AG10803 (cell line): Measurements from ENCODE around the gene CAD.

Experiments
- DNase-seq: peaks from one replicate; pipeline ENCODE4 v3.0.0; 2010; ENCODE audit warnings: low read depth
- H3K4me3 ChIP-seq: 2 replicates; pipeline ENCODE4 v1.5.1; 2011; ENCODE audit warnings: mild to moderate bottlenecking, low read length, control low read depth
- CTCF ChIP-seq: conservative IDR thresholded peaks from 2 replicates; pipeline ENCODE4 v1.5.1; 2011; ENCODE audit warnings: mild to moderate bottlenecking, low read length, control low read depth, inconsistent platforms

Gene CAD

GRCh38 chr2:27237341-27237945, 20.3 kb downstream of the CAD start:
- no peak for DNase-seq

GRCh38 chr2:27238976-27239375, 21.8 kb downstream of the CAD start:
- DNase-seq, result no peak
- no peak for TF ChIP-seq CTCF
- H3K4me3 ChIP-seq, result no peak overlapping the region

More at GRCh38 chr2:27237341-27237945, 20.3 kb downstream of the CAD start:
- TF ChIP-seq CTCF, result no peak
- no peak overlapping the region for H3K4me3 ChIP-seq

- no peak for DNase-seq
- no peak overlapping the region for H3K4me3 ChIP-seq
- no peak for TF ChIP-seq CTCF
Observed at GRCh38 chr2:27240406-27240805, 23.2 kb downstream of the CAD start.

- no peak overlapping the region for H3K4me3 ChIP-seq
- no peak for TF ChIP-seq CTCF
- no peak for DNase-seq
Observed at GRCh38 chr2:27241761-27242613, 24.8 kb downstream of the CAD start.

- H3K4me3 ChIP-seq, result no peak overlapping the region
- DNase-seq, result no peak
- no peak for TF ChIP-seq CTCF
Observed at GRCh38 chr2:27242614-27242951, 25.4 kb downstream of the CAD start.

GRCh38 chr2:27243391-27244130, 26.4 kb downstream of the CAD start:
- no peak for DNase-seq
- TF ChIP-seq CTCF, result no peak
- H3K4me3 ChIP-seq, result no peak overlapping the region

- no peak overlapping the region for H3K4me3 ChIP-seq
- TF ChIP-seq CTCF, result no peak
- no peak for DNase-seq
Observed at GRCh38 chr2:27245116-27245515, 27.9 kb downstream of the CAD start.
